IPS-NIHi7 (cell line): Measurements from ENCODE around the gene RMRP.
"Not testable (repeated sequence)": the region's sequence is repeated elsewhere in the genome, so short reads cannot be mapped to it uniquely, and the experiment has no call there.

Experiments used
- DNase-seq: peaks from one replicate; pipeline ENCODE4 v3.0.0; 2012; ENCODE audit warnings: mixed read lengths; ENCODE audit errors: extremely low spot score

Gene RMRP

DNA sequence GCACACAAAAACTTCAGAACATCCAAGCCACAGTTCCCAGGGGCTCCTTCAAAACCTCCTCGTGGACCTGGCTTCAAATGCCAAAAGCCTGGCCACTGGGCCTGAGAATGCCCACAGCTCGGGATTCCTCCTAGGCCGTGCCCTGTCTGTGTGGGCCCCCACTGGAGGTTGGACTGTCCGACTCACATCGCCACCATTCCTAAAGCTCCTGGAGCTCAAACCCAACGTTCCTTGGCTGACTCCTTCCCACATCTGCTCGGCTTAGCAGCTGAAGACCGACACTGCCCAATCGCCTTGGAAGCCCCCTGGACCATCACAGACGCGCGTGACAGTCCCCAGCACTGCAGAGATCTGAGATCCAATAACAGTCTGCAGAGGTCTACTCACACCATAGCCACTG lies 14.8 kb downstream of the RMRP start:
- DNase-seq: no peak

DNA sequence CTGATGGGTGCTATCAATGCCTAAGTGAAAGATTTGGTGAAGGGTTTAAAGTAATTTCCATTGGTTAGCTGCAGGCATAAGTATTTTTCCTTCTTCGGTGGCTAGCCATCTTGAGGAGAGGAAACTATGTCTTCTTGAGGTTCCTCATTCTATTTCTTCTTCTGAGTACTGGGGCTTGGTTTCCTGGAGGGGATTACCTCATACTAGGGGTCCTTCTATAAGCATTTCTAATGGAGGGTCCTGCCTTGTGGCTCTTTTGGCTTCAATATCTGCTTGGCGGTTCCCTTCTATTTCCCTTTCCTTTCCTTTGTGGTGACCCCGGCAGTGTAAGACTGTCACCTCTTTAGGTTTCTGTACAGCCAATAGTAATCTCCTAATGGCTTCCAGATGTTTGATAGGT lies 16.3 kb downstream of the RMRP start:
- DNase-seq: not testable (repeated sequence)

DNA sequence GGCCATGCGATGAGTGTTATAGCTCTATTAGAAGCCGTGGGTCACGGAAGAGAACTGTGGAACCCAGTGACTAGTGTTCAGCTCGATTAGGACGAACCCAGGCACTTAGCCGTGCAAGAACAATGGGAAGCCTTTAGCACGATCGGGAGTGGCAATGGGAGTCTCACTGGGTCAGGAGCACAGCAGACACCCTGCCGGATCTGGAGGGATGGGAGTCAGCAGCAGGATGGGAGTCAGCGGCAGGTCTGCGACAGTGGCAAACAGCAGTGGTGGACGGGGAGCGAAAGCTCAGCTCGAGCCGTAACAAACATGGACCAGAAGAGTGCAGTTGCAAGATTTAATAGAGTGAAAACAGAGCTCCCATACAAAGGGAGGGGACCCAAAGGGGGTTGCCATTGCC lies 17.4 kb downstream of the RMRP start:
- not testable (repeated sequence) for DNase-seq

DNA sequence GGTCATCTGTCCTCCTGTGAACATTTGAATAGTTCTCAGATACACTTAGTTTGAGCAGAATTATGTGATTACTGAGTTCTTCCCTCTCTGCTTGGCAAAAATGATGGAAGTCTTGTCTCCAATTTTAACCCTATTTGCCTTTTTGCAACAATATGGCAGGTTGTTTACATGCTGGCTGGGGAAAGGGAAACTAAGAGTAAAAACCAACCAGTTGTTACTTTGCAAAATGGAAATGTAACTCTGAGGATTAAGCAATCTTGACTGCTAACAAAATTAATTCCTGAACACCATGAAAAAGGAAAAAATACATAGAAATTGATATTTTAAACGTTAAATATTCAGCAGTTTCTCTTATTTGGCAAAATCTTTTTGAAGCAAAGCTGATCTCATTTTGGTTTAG lies 18.2 kb downstream of the RMRP start:
- DNase-seq: no peak

DNA sequence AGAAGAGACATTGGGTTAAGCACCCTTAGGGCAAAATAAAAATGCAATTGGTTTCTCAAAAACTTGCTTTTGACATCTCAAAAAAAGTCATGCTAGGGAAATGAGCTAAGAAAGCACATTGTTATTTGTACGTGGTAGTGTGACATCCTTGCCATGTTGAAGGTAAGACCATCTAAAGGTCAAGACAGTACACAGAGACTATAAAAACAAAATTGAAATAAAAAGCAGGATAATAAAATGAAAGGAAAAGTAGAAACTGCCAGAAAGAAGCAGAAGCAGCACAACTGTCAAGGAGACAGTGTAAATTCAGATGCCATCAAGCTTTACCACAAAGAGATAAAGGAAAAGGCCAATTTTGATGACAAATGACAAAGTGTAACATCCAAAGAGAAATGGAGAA lies 18.6 kb downstream of the RMRP start:
- not testable (repeated sequence) for DNase-seq

DNA sequence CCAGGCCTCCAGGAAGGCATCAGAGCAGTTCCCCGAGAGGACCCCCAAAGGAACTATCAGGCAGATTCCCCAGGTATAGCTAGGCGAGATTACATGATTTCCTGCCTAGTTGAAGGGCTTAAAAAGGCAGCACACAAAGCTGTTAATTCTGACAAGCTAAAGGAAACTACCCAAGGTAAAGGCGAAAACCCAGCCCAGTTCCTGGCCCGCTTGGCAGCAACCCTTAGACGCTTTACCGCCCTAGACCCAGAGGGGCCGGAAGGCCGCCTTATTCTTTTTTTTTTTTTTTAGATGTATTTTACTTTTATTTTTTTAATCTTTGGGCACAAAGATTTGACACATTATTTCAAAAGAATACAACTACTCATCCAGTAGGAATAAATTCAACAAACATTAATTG lies 19.1 kb downstream of the RMRP start:
- DNase-seq: not testable (repeated sequence)

DNA sequence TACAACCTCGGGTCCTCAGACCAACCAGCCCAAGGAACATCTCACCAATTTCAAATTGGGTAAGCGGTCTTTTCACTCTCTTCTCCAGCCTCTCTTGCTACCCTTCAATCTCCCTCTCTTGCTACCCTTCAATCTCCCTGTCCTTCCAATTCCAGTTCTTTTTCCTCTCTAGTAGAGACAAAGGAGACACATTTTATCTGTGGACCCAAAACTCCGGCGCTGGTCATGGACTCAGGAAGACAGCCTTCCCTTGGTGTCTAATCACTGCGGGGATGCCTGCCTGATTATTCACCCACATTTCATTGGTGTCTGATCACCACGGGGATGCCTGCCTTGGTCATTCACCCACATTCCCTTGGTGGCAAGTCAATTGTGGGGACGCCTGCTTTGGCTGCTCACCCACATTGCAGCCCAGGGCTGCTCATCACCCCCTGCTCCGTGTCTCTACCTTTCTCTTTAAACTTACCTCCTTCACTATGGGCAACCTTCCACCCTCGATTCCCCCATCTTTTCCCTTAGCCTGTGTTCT lies 20.3 kb downstream of the RMRP start:
- DNase-seq: not testable (repeated sequence)

DNA sequence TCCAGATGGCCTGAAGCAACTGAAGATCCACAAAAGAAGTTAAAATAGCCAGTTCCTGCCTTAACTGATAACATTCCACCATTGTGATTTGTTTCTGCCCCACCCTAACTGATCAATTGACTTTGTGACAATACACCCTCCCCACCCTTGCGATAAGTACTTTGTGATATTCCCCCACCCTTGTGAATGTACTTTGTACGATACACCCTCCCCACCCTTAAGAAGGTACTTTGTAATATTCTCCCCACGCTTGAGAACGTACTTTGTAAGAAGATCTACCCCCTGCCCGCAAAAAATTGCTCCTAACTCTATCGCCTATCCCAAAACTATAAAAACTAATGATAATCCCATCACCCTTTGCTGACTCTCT lies 21.0 kb downstream of the RMRP start:
- DNase-seq: not testable (repeated sequence)

DNA sequence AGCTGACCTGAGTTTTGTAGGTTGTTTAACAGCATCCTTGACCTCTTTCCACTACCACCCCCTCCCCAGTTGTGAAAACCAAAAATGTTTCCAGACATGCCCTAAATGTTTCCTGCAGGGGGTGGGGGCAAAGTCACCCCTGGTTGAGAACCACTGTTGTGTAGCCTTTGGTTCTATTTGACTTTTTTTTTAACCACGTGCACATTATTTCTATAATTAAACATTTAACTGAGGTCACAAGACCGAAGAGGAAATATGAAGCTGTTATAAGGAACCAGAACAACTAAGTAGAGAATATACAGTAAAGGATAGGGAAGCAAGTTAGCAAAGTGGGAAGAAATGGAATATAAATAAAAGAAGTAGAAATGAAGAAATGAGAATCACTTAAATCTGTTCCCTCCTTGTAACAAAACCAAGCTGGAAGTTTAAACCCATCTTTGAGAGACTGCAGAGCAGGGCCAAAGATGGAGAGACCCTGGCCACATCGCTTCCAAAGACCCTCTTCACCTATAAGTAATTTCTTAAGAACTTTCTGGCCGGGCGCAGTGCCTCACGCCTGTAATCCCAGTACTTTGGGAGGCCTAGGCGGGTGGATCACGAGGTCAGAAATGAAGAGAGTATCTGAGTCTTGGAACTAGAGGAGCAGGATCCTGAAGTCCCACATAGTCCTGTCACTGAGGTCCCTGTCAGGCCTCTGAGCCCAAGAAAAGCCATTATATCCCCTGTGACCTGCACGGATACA lies 21.5 kb downstream of the RMRP start:
- DNase-seq: no peak

DNA sequence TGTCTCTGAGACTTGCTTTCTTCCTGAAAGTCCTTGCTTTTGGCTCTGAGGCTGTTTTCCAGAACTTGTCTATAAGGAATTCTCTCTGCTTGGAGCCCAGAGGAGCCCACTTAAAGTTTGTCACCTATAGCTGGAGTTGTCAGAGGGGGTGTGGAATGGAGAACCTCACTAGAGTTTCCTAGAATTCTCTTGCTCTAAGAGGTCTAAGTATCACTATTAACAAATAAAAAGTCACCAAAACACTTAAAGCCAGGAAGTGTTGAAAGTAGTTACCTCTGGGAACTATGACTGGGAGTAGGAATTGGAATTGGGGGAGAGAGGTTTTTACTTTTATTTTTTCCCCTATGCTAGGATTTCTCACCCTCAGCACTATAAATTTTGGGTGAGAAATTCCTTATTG lies 22.1 kb downstream of the RMRP start:
- no peak for DNase-seq

DNA sequence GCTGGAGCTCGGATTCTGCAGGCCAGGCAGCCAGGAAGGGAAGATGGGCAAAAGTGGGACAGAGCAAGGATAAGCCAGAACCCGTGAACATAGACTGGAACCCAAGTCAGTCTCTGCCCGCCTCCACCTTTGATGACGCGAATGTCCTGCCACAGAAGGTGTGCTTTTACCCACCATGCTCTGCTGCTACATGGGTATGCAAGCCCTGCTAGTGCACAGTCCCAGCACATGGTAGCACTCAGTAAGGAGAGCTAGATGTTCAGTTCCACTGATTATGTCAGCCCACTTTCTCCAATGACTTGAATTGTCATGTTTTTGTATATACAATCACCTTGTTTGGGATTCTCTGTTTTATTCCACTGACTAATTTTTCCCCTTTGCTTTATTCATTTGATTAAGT lies 28.2 kb downstream of the RMRP start:
- peak; percentile 7 for DNase-seq

DNA sequence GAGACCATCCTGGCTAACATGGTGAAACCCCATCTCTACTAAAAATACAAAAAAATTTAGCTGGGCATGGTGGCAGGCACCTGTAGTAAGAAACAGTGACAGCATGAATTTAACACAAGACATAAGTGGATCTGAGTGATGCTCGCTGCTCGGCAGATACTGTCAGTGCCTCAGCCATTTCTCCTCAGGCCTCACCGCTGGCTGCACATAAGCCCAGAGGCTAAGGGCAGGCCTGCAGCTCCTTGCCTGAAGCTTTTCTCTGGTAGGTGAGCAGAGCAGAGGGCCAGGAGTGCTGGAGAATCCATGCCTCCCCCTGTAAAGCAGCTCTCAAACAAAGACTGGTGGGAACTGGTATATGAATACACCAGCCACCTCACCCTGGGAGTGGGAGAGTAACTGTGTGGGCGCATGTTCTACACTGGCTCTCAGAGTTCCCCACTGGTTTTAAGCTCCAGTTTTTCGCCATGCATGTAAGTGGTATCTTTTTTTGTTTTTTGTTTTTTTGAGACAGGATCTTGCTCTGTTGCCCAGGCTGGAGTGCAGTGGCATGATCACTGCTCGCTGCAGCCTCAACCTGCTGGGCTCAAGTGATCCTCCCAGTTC lies 29.3 kb downstream of the RMRP start:
- peak; percentile 3 for DNase-seq

DNA sequence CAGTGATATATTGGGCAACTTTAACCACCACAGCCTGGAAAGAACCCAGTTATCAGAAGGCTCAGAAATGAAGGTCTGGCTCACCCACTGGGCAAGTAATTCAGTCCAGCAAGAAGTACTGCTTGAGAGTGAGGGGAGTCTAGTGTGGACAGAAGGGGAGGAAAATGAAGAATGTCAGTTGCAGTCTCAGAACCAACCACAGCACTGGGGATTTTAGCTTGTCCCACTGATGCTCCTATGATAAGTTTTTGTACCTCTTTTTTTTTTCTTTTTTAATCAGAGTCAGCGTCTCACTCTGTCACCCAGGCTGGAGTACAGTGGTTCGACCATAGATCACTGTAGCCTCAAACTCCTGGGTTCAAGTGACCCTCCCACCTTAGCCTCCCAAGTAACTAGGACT lies 30.2 kb downstream of the RMRP start:
- no peak for DNase-seq

DNA sequence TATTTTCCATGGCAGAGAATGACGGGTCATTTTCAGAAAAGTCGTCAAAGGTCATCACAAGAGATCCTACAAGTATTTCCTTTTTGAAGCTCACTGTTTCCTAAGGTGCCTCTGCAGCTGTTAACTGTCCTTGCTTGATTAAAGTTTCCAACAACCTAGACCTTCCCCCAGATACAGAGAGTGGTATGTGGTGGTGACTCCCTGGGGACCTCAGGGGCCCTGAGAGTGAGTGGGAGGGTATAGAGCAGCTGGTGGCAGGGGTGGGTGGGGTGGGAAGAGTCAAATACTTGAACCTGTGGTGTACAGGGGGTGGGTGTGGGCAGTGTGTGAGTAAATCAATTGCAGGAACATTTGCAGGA lies 38.0 kb downstream of the RMRP start:
- no peak for DNase-seq

DNA sequence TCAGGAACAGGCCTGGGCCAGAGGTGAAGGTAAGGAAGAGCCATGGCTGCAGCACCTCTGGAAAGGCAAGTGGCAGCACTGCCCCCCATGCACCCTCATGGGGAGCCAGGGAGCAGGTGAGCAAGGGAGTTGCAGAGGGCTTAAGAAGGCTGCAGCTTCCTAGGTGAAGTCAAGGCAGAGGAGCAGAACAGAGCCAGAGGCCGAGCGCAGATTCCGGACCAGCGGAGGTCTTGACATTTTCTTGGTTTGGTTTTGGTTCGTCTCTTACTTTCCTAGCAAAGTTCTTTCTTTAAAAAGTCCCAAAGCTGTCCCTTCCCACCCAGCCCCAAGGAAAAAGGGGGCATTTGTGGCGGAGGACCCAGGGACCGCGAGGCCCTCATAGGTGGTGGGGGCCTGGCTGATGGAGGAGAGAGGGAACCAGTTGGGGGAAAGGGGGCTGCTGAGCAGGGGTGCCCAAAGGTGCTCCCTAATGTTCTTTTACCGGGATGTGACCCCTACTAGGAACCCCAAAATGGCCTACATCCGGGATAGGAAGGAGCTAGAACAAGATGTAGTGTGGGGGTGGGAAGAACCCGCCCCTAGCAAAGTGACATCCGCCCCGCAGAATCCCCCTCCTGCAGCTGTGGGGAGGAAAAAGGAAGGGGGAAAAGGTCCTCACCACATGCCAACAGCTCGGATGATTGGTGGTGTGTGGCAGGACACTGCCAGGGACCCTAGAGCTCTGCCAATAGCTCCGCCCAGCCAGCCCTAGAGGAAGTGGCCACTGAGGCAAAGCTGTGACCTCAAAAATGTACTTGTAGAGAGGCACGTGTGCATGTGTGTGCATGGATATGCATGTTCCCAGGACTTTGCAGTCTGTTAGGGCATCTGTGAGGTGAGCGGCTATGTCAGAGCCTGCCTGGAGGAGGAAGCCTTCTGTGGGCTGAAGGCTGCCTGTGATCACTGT lies 38.7 kb downstream of the RMRP start:
- DNase-seq: no peak

DNA sequence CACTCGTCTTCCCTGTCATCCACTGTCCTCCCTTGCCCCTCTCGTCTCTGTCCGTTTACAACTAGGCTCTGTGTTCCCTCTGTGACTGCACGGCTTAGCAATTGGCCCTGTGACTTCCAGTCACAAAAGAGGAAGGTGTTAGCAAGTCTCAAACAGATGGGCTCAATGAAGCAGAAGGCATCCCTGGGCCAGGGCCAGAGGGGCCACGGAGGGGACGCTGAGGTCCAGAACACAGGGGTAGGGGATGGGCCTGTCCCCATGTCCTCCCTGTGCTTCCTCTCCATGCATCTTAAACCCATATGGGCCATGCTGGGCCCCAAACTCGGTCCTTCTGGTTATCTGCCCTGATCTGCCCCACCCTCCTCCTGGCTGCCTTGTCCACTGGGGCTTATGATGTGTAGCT lies 39.5 kb downstream of the RMRP start, which contains the start of gene CD72:
TSS of gene CD72 (minus strand) at position 89 of the 403 bp plus-strand sequence. CDS start 110 bp downstream, outside the sequence.
- DNase-seq: no peak

DNA sequence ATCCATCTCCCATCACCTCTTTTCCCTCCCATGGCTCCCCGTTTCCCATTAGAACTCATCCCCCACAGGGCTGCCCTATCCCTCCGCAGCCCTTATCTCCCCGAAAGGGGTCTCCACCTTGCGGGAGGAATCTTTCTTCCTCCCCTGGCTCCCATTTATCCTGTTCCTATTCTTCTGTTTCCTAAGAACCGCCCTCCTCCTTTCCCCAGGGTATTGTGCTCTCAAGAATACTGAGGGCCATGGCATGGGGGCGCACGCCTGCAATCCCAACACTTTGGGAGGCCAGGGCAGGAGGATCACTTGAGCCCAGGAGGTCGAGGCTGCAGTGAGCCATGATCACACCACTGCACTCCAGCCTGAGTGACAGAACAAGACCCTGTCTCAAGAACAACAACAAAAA lies 40.3 kb downstream of the RMRP start:
- no peak for DNase-seq

DNA sequence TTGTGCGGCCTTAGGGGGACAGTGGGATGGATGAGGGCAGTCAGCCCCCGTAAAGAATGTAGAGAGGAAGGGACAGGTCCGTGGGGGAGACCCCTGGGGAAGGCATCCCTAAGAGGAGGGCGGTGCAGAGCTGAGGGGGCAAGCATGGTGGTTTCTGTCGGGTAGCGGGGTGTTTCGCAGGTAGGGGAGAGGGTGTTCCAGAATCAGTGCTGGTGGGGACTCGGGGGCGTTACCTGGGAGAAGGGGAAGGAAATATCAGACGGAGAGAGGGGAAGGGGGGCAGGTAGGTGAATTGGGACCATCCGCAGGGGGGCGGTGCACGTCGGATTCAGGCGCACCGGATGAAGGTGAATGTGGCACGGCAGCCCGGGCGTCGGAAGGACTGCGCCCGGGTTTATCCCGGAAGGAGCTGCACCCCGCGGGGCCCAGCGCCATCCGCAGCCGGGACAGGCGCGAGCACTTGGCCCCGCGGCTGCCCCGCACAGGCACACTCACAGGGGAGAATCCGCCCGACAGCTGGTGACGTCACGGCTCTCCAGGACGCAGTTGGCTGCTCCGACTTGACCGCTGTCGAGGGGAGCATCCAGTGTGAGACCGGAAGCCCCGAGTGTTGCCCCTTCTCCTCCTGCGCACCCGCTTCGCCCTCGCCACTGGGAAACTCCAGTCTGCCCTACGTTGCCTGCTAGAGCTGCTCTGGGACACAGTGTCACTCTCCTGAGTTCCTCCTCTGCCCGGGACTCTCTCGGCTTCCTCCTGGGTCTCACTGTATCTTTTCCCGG lies 40.9 kb downstream of the RMRP start:
- DNase-seq: peak; percentile 53

DNA sequence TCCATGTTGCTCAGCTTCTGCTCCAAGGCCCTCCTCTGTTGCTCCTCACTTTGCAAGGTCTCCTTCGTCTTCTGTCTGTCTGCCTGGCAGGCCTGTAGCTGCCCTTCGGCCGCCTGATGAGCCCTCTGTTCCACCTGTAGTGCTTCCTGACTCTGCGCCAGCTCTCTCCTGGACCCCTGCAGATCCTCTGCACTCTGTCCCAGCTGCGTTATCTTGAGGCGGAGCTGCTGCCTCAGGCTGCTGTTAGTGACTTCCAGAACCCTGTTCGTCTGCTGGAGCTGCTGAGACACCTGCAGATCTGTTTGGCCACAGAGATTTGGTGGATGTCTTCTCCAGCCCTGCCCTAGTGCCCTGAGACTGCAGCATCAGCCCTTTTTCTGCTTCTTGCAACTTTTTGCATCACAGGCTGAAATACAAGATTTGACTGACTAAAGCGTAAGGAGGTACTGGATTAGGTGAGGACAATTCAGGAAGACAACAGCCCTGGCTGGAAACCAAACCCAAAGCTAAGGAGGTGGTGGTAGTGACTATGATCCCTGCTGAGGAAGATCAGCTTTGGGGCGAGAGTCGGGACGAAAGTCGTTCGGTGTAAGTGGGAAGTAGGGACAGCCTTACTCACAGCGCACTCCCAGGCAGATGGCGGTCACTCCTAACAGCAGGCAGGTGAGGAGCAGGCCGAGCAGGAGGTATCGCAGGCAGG lies 41.7 kb downstream of the RMRP start:
- peak; percentile 38 for DNase-seq

DNA sequence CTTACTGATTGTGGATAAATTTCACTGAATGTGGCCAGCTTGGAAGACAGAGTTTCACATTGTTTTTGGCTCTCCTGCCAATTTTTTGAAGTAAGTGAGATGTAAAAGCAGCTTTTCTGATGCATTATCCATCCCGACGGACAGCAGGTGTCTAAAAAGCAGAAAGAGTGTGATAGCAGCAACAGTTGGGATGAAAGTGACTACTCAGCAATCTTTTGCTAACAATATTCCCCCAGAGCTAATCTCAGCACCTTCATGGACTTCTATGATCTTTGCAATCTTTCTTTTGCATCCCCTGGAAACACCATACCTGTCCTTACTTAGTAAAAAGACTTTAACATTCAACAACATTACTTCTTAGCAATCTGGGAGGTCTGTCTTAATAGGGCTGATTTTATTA lies 45.0 kb downstream of the RMRP start:
- DNase-seq: no peak

DNA sequence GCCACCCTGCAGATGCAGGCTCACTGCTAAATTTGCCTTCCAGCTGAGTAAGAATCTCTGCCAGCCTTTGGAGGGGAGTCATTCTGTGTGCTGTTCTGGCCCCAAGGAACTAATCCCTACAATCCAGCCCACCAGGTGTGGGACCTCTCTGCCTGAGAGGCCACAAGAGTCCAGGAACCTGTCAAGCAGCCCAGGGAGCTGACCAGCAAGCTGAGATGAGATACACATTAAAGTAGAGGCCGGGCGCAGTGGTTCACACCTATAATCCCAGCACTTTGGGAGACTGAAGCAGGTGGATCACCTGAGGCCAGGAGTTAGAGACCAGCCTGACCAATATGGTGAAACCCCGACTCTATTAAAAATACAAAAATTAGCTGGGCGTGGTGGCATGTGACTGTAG lies 45.8 kb downstream of the RMRP start:
- not testable (repeated sequence) for DNase-seq
